ENCODE results near the gene DCAF16. TPM values are rescaled to one million over a fixed set of nuclear protein-coding genes. Genes with fewer than 3 reads are reported as not detected.

DCAF16 gene
- total RNA-seq, 2 donors from 2014 or later: 20.4 to 34.0 TPM

DNA sequence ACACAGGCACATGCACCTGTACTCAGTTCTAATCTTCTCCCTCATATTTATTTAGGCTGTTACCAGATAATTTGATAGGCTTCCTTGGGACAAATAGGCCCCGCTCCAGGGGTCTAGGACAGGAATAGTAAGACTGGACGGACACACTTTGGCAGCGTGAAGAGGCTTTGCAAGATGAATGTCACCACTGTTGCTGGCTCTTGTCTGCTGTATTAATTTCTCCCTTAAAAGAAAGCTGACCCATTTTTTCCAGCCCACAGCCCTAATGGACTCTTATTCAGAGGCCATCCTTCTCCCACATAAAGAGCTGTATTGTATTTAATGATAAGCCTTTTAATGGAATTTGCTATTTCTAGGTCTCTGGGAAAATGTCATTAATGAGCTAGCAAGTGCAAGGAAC lies 47.1 kb downstream of the DCAF16 start:
- H3K4me1 ChIP-seq: no peaks in the 10 kb centered on the region
- H3K4me3 ChIP-seq: no peak overlapping the region
- intact Hi-C loops (cut with DNase I): no loop called here
- H3K27me3 ChIP-seq: no peaks in the 10 kb centered on the region
- TF ChIP-seq, protein P1, sequence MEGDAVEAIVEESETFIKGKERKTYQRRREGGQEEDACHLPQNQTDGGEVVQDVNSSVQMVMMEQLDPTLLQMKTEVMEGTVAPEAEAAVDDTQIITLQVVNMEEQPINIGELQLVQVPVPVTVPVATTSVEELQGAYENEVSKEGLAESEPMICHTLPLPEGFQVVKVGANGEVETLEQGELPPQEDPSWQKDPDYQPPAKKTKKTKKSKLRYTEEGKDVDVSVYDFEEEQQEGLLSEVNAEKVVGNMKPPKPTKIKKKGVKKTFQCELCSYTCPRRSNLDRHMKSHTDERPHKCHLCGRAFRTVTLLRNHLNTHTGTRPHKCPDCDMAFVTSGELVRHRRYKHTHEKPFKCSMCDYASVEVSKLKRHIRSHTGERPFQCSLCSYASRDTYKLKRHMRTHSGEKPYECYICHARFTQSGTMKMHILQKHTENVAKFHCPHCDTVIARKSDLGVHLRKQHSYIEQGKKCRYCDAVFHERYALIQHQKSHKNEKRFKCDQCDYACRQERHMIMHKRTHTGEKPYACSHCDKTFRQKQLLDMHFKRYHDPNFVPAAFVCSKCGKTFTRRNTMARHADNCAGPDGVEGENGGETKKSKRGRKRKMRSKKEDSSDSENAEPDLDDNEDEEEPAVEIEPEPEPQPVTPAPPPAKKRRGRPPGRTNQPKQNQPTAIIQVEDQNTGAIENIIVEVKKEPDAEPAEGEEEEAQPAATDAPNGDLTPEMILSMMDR (IDR thresholded peaks at IDR 0.05): no peak
- H3K36me3 ChIP-seq: no peaks in the 10 kb centered on the region
- no peak overlapping the region for H3K9ac ChIP-seq (ENCODE audit: low read depth in 2 of 2, low read length in 2 of 2)
- H3K27ac ChIP-seq: no peak overlapping the region
- no peaks in the 10 kb centered on the region for H3K9me3 ChIP-seq
- DNase-seq: no peak

DNA sequence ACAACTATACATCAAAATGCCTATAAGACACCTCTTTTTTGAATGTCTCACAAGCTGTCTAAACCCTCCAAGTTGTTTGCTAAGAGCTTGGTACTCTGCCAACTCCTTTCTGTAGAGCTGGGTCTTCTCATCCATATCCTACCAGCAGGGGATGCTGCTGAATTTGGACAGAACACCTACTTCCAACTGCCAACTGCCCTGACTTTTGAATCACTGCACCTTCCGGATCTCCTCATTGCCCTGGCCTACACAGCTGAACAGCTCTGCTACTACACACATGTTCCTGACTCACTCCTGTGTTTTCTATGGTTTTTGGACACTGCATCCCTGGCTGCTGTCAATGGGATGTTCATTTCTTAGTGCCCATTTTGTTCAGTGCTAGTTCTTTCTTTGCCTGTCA lies 47.8 kb downstream of the DCAF16 start:
- no peaks in the 10 kb centered on the region for H3K27me3 ChIP-seq
- H3K9me3 ChIP-seq: no peaks in the 10 kb centered on the region
- H3K36me3 ChIP-seq: no peaks in the 10 kb centered on the region
- no peak overlapping the region for H3K9ac ChIP-seq (ENCODE audit: low read depth in 2 of 2, low read length in 2 of 2)
- H3K4me1 ChIP-seq: no peaks in the 10 kb centered on the region
- TF ChIP-seq, protein P1 (IDR thresholded peaks at IDR 0.05): no peak
- H3K4me3 ChIP-seq: no peak overlapping the region
- intact Hi-C loops (cut with DNase I): no loop called here
- no peak overlapping the region for H3K27ac ChIP-seq
- DNase-seq: no peak

DNA sequence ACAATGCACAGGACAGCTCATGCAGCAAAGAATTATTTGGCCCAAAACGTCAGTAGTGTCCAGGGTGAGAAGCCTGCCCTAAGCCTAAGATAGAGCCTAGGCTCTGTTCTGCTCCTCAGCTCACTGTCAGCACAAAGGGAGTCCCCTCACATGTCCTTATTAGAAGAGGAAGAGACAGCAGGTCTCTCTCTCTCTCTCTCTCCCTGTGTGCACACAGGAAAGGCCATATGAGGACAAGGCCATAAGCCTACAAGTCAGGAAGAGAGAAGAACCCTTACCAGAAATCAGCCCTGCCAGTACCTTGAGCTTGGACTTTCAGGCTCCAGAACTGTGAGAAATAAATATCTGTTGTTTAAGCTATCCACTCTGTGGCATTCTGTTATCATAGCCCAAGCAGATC lies 49.5 kb downstream of the DCAF16 start:
- H3K4me3 ChIP-seq: no peak overlapping the region
- no peak overlapping the region for H3K27ac ChIP-seq
- no peak overlapping the region for H3K9ac ChIP-seq (ENCODE audit: low read depth in 2 of 2, low read length in 2 of 2)
- TF ChIP-seq, protein P1 (IDR thresholded peaks at IDR 0.05): no peak
- H3K27me3 ChIP-seq: no peaks in the 10 kb centered on the region
- H3K4me1 ChIP-seq: no peaks in the 10 kb centered on the region
- intact Hi-C loops (cut with DNase I): no loop called here
- H3K36me3 ChIP-seq: no peaks in the 10 kb centered on the region
- H3K9me3 ChIP-seq: no peaks in the 10 kb centered on the region
- DNase-seq: no peak

DNA sequence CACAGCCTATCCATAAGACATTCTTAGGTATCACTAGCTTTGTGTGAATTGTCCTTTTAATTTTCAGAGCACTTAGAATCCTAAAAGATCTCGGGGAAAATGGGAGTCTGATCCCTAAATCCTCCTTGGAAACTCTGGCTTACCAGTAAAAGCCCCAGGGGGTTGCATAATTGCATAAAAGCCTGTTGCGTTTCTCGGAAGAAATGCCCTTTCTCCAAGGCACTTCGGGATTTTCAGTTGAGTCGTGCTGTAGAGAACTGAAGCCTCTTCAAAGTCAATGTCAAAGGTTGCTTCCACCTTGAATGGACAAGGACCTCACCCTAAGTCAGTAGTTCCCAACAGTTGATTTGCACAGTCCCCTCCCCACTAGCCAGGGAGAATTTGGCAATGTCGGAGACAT lies 49.9 kb downstream of the DCAF16 start:
- no peak for DNase-seq
- Histone ChIP-seq H3K4me1 (no peaks in the 10 kb centered on the region), H3K9me3 (no peaks in the 10 kb centered on the region), H3K9ac (ENCODE audit: low read depth in 2 of 2, low read length in 2 of 2) (no peak overlapping the region), H3K27ac (no peak overlapping the region), H3K27me3 (no peaks in the 10 kb centered on the region), H3K4me3 (no peak overlapping the region), H3K36me3 (no peaks in the 10 kb centered on the region)
- TF ChIP-seq, protein P1 (IDR thresholded peaks at IDR 0.05): no peak
- intact Hi-C loops (cut with DNase I): no loop called here

DNA sequence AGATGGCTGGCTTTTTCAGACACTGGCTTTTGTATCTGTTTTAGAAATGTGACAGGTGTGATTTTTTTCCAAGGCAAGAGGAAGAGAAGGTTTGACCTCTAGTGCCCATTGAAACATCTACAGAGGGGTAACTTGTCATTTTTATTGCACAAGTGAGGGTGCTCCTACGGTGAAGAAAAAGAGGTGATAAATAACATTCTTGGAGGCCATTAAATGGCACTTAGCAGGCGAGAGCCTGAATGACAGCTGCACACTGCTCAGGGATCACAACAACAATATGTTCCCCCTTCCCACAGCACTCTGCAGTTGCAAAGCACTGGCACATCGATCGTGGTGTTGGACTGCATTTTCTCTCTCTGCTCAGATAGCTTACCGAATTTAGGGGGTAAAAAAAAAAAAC lies 52.1 kb downstream of the DCAF16 start:
- intact Hi-C loops (cut with DNase I): no loop called here
- H3K27ac ChIP-seq: no peak overlapping the region
- H3K9ac ChIP-seq (ENCODE audit: low read depth in 2 of 2, low read length in 2 of 2): no peak overlapping the region
- TF ChIP-seq, protein P1 (IDR thresholded peaks at IDR 0.05): no peak
- DNase-seq: no peak
- no peak overlapping the region for H3K4me3 ChIP-seq
- no peaks in the 10 kb centered on the region for H3K4me1 ChIP-seq
- H3K27me3 ChIP-seq: no peaks in the 10 kb centered on the region
- no peaks in the 10 kb centered on the region for H3K36me3 ChIP-seq
- no peaks in the 10 kb centered on the region for H3K9me3 ChIP-seq

DNA sequence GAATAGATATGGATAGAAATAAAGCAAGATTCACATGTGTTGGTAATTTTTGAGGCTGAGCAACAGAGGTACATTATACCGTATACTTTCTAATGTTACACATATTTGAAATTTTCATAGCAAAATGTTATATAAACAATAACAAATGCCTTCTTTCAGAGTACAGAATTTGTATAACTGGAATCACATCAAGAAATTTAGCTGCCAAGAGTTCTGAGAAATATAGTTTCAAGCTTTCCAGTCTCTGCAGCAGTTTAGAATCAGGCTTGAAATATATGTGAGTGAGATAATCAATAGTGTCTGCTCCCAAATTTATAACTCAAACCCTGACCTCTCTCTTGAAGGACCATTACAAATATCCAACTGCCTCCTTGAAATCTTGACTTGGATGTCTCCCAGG lies 52.9 kb downstream of the DCAF16 start:
- no peak for DNase-seq
- H3K9ac ChIP-seq (ENCODE audit: low read depth in 2 of 2, low read length in 2 of 2): no peak overlapping the region
- no peak overlapping the region for H3K4me3 ChIP-seq
- no peaks in the 10 kb centered on the region for H3K4me1 ChIP-seq
- no peaks in the 10 kb centered on the region for H3K36me3 ChIP-seq
- no peaks in the 10 kb centered on the region for H3K27me3 ChIP-seq
- intact Hi-C loops (cut with DNase I): no loop called here
- TF ChIP-seq, protein P1 (IDR thresholded peaks at IDR 0.05): no peak
- H3K9me3 ChIP-seq: no peaks in the 10 kb centered on the region
- H3K27ac ChIP-seq: no peak overlapping the region
